ENCODE measurements around the gene EGLN3. TPM values are rescaled to one million over a fixed set of nuclear protein-coding genes. Genes with fewer than 3 reads are reported as not detected.
"Not testable (repeated sequence)": the region's sequence is repeated elsewhere in the genome, so short reads cannot be mapped to it uniquely, and the experiment has no call there.

The EGLN3 gene
- total RNA-seq, 1 donor from 2014 or later: 0.38 TPM

DNA sequence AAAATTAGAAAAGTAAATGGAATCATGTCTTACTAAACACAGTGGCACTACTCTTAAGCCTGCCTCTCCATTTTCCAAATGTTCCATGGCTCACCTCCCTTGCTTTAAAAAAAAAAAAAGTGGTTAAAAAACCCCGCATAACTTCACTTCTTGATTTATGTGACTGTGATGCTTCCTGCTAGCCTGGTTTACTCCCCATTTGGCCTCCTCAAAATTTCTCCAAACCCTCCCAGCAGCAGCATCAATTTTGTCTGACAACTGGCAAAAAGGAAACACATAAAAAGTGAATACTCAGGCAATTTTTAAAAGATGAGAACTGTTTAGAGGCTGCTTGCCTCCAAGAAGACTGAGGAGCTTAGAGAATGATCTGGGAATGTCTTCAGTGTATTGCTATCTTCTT is 17.8 kb upstream of the EGLN3 start:
- peaks cover 11% of the 10 kb centered on the region for H3K9me3 Mint-ChIP-seq (ENCODE audit: unreplicated experiment)
- TF ChIP-seq, protein P1, sequence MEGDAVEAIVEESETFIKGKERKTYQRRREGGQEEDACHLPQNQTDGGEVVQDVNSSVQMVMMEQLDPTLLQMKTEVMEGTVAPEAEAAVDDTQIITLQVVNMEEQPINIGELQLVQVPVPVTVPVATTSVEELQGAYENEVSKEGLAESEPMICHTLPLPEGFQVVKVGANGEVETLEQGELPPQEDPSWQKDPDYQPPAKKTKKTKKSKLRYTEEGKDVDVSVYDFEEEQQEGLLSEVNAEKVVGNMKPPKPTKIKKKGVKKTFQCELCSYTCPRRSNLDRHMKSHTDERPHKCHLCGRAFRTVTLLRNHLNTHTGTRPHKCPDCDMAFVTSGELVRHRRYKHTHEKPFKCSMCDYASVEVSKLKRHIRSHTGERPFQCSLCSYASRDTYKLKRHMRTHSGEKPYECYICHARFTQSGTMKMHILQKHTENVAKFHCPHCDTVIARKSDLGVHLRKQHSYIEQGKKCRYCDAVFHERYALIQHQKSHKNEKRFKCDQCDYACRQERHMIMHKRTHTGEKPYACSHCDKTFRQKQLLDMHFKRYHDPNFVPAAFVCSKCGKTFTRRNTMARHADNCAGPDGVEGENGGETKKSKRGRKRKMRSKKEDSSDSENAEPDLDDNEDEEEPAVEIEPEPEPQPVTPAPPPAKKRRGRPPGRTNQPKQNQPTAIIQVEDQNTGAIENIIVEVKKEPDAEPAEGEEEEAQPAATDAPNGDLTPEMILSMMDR (IDR thresholded peaks at IDR 0.05): no peak
- H3K4me1 Mint-ChIP-seq (ENCODE audit: unreplicated experiment): no peaks in the 10 kb centered on the region
- peaks cover 22% of the 10 kb centered on the region for H3K27me3 Mint-ChIP-seq (ENCODE audit: unreplicated experiment)
- H3K27ac Mint-ChIP-seq (ENCODE audit: unreplicated experiment): no peak overlapping the region
- DNase-seq (ENCODE audit: extremely low spot score, unreplicated experiment): no peak
- H3K36me3 Mint-ChIP-seq (ENCODE audit: unreplicated experiment): no peaks in the 10 kb centered on the region
- H3K4me3 Mint-ChIP-seq (ENCODE audit: unreplicated experiment): no peak overlapping the region

DNA sequence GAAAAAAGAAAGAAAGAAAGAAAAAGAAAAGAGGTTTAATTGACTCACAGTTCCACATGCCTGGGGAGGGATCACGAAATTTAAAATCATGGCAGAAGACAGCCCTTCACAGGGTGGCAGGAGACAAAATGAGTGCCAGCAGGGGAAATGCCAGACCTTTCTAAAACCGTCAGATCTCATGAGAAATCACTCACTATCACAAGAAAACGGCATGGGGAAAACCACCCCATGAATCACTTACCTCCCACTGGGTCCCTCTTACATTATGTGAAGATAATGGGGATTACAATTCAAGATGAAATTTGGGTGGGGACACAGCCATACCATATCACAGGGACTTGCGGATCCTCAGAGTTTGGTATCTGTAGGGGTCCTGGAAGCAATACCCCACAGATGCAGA is 16.3 kb upstream of the EGLN3 start:
- no peaks in the 10 kb centered on the region for H3K36me3 Mint-ChIP-seq (ENCODE audit: unreplicated experiment)
- DNase-seq (ENCODE audit: extremely low spot score, unreplicated experiment): no peak
- TF ChIP-seq, protein P1 (IDR thresholded peaks at IDR 0.05): no peak
- peaks cover 19% of the 10 kb centered on the region for H3K27me3 Mint-ChIP-seq (ENCODE audit: unreplicated experiment)
- no peak overlapping the region for H3K4me3 Mint-ChIP-seq (ENCODE audit: unreplicated experiment)
- no peaks in the 10 kb centered on the region for H3K4me1 Mint-ChIP-seq (ENCODE audit: unreplicated experiment)
- peaks cover 11% of the 10 kb centered on the region for H3K9me3 Mint-ChIP-seq (ENCODE audit: unreplicated experiment)
- H3K27ac Mint-ChIP-seq (ENCODE audit: unreplicated experiment): no peak overlapping the region

DNA sequence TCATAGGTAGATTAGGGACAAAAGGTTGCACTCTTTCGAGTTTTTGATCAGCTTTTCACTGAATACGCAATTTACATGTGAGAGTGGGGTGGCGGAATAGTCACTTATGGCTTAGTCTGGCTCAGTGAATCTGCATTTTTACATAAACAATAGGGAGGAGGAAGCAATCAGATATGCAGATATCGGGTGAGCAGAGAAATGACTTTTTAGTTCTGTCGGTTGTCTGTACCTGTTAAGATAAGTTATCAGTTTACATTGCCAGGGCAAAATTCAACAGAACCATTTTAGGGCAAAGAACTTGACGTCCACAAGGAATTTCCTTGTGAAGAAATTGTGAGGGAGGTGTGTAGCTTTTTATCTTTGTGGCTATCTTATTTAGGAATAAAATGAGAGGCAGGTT is 15.4 kb upstream of the EGLN3 start:
- DNase-seq (ENCODE audit: extremely low spot score, unreplicated experiment): no peak
- no peak overlapping the region for H3K4me3 Mint-ChIP-seq (ENCODE audit: unreplicated experiment)
- no peaks in the 10 kb centered on the region for H3K4me1 Mint-ChIP-seq (ENCODE audit: unreplicated experiment)
- no peak overlapping the region for H3K27ac Mint-ChIP-seq (ENCODE audit: unreplicated experiment)
- peaks cover 19% of the 10 kb centered on the region for H3K27me3 Mint-ChIP-seq (ENCODE audit: unreplicated experiment)
- TF ChIP-seq, protein P1 (IDR thresholded peaks at IDR 0.05): no peak
- peaks cover 11% of the 10 kb centered on the region for H3K9me3 Mint-ChIP-seq (ENCODE audit: unreplicated experiment)
- H3K36me3 Mint-ChIP-seq (ENCODE audit: unreplicated experiment): no peaks in the 10 kb centered on the region

DNA sequence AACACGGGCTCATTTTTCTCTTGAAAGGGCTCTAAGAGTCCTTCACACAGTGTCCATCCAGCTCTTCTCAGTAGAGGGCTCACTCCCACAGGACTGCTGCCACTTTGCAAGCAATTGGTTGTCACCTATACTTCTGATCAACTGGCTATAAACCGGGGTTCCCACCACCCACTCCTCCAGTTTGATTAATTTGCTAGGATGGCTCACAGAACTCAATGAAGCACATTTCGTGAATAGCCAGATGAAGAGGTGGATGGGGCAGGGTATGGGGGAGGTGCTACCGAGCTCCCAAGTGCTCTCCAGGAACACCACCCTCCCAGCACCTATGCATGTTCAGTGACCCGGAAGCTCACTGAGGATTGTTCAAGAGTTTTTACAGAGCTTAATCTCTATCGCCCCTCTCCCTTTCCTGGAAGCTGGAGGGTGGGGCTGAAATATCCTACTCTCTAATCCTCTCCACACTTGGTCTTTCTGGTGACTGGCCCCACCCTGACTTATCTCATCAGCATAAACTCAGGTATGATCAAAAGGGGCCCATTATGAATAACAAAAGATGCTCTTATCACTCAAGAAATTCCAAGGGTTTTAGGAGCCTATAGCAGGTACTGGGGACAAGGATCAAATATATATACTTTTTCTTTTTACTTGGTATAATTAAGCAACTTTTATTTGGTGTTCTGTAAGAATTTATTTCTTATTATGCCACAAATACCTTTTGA is 13.9 kb upstream of the EGLN3 start:
- DNase-seq (ENCODE audit: extremely low spot score, unreplicated experiment): no peak
- no peak overlapping the region for H3K27ac Mint-ChIP-seq (ENCODE audit: unreplicated experiment)
- H3K4me3 Mint-ChIP-seq (ENCODE audit: unreplicated experiment): no peak overlapping the region
- H3K36me3 Mint-ChIP-seq (ENCODE audit: unreplicated experiment): no peaks in the 10 kb centered on the region
- TF ChIP-seq, protein P1 (IDR thresholded peaks at IDR 0.05): no peak
- H3K9me3 Mint-ChIP-seq (ENCODE audit: unreplicated experiment): peaks cover 2% of the 10 kb centered on the region
- no peaks in the 10 kb centered on the region for H3K4me1 Mint-ChIP-seq (ENCODE audit: unreplicated experiment)
- peaks cover 19% of the 10 kb centered on the region for H3K27me3 Mint-ChIP-seq (ENCODE audit: unreplicated experiment)

DNA sequence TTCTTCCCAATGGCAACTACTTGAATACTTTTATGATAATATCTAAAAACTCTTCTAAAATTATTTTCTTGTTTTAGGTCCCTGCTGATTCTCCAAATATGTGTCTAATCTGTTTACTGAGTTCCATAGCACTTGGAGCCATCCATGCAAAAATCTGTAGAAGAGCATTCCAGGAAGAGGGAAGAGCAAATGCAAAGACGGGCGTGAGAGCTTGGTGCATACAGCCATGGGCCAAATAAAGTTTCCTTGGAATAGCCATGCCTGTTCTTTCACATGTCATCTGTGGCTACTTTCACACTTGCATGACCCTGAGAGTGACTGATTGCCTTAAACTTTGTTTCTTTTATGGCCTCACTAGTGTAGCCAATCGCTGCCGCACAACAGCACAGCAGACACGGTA is 13.0 kb upstream of the EGLN3 start:
- Mint-ChIP-seq H3K9me3 (ENCODE audit: unreplicated experiment) (no peaks in the 10 kb centered on the region), H3K27ac (ENCODE audit: unreplicated experiment) (no peak overlapping the region), H3K36me3 (ENCODE audit: unreplicated experiment) (no peaks in the 10 kb centered on the region), H3K4me1 (ENCODE audit: unreplicated experiment) (no peaks in the 10 kb centered on the region), H3K27me3 (ENCODE audit: unreplicated experiment) (peaks cover 19% of the 10 kb centered on the region), H3K4me3 (ENCODE audit: unreplicated experiment) (no peak overlapping the region)
- TF ChIP-seq, protein P1 (IDR thresholded peaks at IDR 0.05): no peak
- no peak for DNase-seq (ENCODE audit: extremely low spot score, unreplicated experiment)

DNA sequence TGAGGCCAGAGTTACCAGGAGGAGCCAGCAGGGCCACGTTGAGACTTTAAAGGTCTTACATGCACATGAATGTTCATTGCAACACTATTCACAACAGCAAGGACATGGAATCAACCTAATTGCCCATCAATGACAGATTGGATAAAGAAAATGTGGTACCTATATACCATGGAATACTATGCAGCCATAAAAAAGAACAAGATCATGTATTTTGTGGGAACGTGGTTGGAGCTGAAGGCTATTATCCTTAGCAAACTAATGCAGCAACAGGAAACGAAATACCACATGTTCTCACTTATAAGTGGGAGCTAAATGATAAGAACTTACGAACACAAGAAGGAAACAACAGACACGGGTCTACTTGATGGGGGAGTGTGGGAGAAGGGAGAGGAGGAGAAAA is 11.6 kb upstream of the EGLN3 start:
- H3K36me3 Mint-ChIP-seq (ENCODE audit: unreplicated experiment); H3K9me3 Mint-ChIP-seq (ENCODE audit: unreplicated experiment); DNase-seq (ENCODE audit: extremely low spot score, unreplicated experiment); H3K4me1 Mint-ChIP-seq (ENCODE audit: unreplicated experiment); H3K27ac Mint-ChIP-seq (ENCODE audit: unreplicated experiment); H3K4me3 Mint-ChIP-seq (ENCODE audit: unreplicated experiment): not testable (repeated sequence)
- peaks cover 14% of the 10 kb centered on the region for H3K27me3 Mint-ChIP-seq (ENCODE audit: unreplicated experiment)

Measured in osteocyte (in vitro differentiated cells).